Subcutaneous adipose tissue (tissue), 4 donors: ENCODE measurements around the gene AURKA. TPM values are rescaled to one million over a fixed set of nuclear protein-coding genes. Genes with fewer than 3 reads are reported as not detected.

Experiments used
- CTCF ChIP-seq: fragments of 450-650 bp; IDR thresholded peaks from one replicate; pipeline ENCODE4 v1.5.1; 2016; ENCODE audit warnings: low read depth, mild to moderate bottlenecking, control low read depth, antibody characterized with exemption, moderate library complexity
- total RNA-seq, 4 donors: library from RNA; depleted of rRNA; stranded (reverse); fragments of >200 nt; gene quantifications; one replicate each; pipeline ENCODE4 v1.1.0, GENCODE V29; 2016

The AURKA gene
- total RNA-seq, 4 donors from 2014 or later = 1.5 to 5.9 (median 2.3) TPM

DNA sequence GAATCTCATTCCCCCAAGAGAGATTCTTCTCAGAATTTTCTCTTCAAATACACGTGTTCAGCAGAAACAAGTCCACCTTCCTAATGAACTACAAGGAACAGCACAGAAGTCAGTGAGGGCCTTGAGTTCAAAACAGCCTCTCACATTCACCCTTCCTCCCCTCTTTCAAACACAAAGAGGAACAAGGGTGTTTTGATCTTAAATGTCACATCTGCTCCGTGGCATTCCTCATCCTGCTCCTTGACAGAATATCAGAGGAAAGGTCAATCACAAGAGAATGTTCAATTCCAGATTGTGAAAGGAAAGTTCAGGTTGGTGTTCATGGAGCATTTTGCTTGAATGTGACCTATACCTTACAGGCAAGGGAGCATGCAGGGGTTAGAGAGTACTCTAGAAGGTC lies 68.8 kb downstream of the AURKA start:
- TF ChIP-seq CTCF = no peak

DNA sequence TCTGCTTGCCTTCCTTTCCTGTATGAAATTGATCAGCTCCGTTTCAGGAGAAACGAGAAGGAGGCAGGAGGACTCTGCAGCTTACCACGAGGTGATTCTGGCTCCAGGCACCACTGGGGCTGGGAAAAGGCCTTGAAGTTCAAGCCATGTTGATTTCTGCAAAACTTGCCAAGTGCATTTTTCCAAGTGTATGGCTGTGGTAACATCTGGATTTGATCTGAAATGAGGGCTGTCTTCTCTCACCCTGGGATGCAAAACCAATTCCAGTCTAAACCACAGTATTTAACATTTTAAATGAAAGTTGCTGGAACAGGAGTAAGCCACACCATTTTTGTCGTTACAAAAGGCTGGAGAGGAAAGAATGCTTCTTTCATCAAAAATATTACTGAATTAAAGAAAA lies 69.3 kb downstream of the AURKA start:
- TF ChIP-seq CTCF = no peak

Other genes starting within 250 kb of the AURKA start
- gene MC3R, start 143.5 kb downstream of the AURKA start, total RNA-seq = not detected
- gene FAM210B, start 33.2 kb downstream of the AURKA start, total RNA-seq = 10 to 100 TPM; 46.3 to 69.4 (median 57.4) TPM
- gene CSTF1, start 430 bp upstream of the AURKA start, total RNA-seq = 10 to 100 TPM; 15.3 to 24.8 (median 20.2) TPM
- 10 to 100 TPM in 1 of 4 donors, 1 to 10 TPM in 2, under 1 TPM in 1; 0.94 to 16.5 (median 3.7) TPM for gene CASS4, start 20.0 kb upstream of the AURKA start, total RNA-seq
- 10 to 100 TPM; 43.2 to 76.6 (median 59.2) TPM for gene RTF2, start 76.4 kb upstream of the AURKA start, total RNA-seq
- gene FAM209A, start 132.5 kb upstream of the AURKA start, total RNA-seq = 1 to 10 TPM in 1 of 4 donors, not detected in 3; 1.0 TPM
- not detected for gene FAM209B, start 141.0 kb upstream of the AURKA start, total RNA-seq
- 1 to 10 TPM; 1.1 to 1.5 (median 1.3) TPM for gene TFAP2C, start 237.1 kb upstream of the AURKA start, total RNA-seq